ENCODE measurements around the gene RAB44.
A peak's percentile ranks its signal among the peaks of the same experiment; 100 is the strongest.
"Not testable (repeated sequence)": the region's sequence is repeated elsewhere in the genome, so short reads cannot be mapped to it uniquely, and the experiment has no call there.

The RAB44 gene

GRCh38 chr6:36706339-36706738 is 8.7 kb downstream of the RAB44 start:
- no peak for DNase-seq (ENCODE audit: low read depth in 1 of 2, low spot score in 1 of 2)

DNA sequence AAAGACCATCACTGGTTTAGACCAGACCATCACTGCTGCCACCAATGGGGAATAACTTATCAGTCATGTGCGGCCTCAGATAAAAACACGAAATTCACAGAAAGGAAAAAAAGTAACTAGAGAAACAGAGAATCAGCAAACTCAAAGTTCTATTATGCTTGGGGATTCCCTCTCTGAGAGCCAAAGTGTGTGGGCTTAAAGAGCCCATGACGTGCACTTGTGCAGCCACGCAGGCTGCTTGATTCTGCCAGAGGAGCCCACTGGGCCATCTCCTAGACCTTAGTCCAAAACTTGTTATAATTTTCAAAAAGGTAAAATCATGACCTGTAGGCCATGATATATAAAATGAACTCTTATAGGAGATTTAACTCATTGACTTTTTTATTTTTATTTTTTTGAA is 15.2 kb downstream of the RAB44 start:
- DNase-seq (ENCODE audit: low read depth in 1 of 2, low spot score in 1 of 2): no peak

- no peak for DNase-seq (ENCODE audit: low read depth in 1 of 2, low spot score in 1 of 2)
These were observed 16.2 kb downstream of the RAB44 start for GRCh38 chr6:36713846-36714245.

GRCh38 chr6:36714511-36714910 is 16.9 kb downstream of the RAB44 start:
- no peak for DNase-seq (ENCODE audit: low read depth in 1 of 2, low spot score in 1 of 2)

- no peak for DNase-seq (ENCODE audit: low read depth in 1 of 2, low spot score in 1 of 2)
These were observed 17.8 kb downstream of the RAB44 start for GRCh38 chr6:36715469-36715868.

- no peak for DNase-seq (ENCODE audit: low read depth in 1 of 2, low spot score in 1 of 2)
These were observed 19.0 kb downstream of the RAB44 start for GRCh38 chr6:36716476-36717093.

GRCh38 chr6:36717231-36717825 is 19.7 kb downstream of the RAB44 start:
- no peak for DNase-seq (ENCODE audit: low read depth in 1 of 2, low spot score in 1 of 2)

GRCh38 chr6:36717871-36718540 is 20.4 kb downstream of the RAB44 start:
- DNase-seq (ENCODE audit: low read depth in 1 of 2, low spot score in 1 of 2): no peak

- DNase-seq (ENCODE audit: low read depth in 1 of 2, low spot score in 1 of 2): no peak
These were observed 20.9 kb downstream of the RAB44 start for GRCh38 chr6:36718560-36718959.

- no peak for DNase-seq (ENCODE audit: low read depth in 1 of 2, low spot score in 1 of 2)
These were observed 21.5 kb downstream of the RAB44 start for GRCh38 chr6:36719126-36719525.

DNA sequence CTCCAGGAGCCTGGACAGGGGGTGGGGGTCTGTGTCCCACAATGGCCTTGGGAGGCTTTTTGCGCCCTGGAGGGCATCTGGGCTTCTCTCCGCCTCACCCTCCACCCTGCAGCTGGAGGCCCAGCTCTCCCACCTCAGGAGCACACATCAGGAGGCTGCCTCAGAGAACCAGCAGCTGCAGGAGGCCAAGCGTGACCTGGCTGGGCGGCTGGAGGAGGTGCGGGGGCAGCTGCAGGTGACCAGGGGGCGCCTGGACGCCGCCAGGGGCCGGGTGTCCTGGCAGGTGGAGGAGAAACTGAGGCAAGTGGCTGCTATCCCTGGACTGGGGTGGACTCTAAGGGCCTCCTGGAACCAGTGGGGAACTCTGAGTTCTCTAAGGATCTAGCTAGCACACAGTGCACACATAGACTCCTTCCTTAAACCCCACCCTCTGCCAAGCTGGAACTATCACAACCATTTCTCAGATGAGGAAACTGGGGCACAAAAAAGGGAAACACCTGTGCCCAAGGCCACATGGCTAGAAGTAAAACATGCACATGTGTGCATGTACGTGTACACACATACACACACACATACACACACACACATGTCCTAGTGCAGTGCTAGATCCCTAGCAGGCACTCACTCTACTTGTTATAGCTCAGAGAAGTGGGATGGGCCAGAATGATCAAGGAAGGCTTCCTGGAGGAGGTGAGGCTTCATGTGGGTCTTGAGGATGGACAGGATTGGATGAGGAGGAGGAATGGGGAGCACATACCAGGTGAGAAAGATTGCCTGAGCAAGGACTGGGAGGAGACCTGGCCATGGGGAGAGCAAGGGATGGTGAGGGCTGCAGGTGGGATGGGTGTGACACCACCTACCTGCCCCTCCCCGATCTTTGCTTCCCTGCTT is 22.9 kb downstream of the RAB44 start:
- DNase-seq (ENCODE audit: low read depth in 1 of 2, low spot score in 1 of 2): no peak

DNA sequence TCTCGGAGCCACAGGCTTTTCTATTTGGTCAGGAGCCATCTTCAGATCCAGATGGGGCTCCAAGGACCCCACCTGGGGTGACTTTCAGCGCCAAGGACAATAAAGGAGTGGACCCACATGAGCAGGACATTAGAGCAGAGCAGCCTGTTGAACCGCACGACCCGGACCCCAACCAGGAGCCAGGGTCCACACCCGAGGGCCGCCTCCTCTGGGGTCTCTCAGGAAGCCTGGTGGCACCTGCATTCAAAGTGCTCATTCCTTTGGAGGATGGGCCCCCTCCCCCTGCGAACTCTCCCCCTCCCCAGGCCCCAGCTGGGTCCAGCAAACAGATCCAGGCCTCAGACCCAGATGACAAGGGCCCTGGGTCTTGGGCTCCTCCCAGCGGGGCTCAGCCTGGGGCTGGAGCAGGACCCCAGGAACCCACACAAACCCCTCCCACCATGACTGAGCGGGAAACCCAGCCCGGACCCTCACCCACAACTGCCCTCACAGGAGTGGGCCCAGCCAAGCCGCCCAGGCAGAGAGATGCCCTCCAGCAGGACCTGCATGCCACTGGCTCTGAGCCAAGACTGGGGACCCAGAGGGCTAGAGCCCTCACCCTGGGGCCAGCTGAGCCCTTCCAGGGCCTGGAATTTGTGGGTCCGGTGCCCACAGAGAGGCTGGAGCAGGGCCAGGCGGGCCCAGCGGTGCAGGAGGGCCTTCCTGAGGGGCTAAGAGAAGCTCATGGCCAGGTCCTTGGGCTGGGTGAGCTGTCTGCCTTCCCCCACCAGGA is 23.9 kb downstream of the RAB44 start:
- DNase-seq (ENCODE audit: low read depth in 1 of 2, low spot score in 1 of 2): no peak

DNA sequence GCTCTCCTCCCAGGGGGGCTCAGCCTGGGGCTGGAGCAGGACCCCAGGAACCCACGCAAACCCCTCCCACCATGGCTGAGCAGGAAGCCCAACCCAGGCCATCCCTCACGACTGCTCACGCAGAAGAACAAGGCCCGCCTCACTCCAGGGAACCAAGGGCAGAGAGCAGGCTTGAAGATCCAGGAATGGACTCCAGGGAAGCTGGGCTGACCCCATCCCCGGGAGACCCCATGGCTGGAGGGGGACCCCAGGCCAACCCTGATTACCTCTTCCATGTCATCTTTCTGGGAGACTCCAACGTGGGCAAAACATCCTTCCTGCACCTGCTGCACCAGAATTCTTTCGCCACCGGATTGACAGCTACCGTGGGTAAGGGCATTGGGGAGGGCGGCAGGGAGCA is 24.7 kb downstream of the RAB44 start:
- no peak for DNase-seq (ENCODE audit: low read depth in 1 of 2, low spot score in 1 of 2)

GRCh38 chr6:36722879-36723278 is 25.3 kb downstream of the RAB44 start:
- DNase-seq (ENCODE audit: low read depth in 1 of 2, low spot score in 1 of 2): no peak

DNA sequence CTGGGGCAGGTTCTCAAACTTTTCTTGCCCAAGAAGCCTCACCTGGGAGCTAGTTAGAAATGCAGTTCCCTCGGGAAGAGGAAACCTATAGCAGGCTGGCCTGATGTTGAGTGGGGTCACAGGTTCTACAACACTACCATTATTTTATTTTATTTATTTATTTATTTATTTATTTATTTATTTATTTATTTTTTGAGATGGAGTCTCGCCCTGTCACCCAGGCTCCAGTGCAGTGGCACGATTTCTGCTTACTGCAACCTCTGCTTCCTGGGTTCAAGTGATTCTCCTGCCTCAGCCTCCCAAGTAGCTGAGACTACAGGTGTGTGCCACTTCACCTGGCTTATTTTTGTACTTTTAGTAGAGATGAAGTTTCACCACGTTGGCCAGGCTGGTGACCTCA is 26.4 kb downstream of the RAB44 start:
- DNase-seq (ENCODE audit: low read depth in 1 of 2, low spot score in 1 of 2): not testable (repeated sequence)

- DNase-seq (ENCODE audit: low read depth in 1 of 2, low spot score in 1 of 2): peak in 1 of 2 donors; percentile 43
These were observed 27.1 kb downstream of the RAB44 start for GRCh38 chr6:36724514-36725390.

- DNase-seq (ENCODE audit: low read depth in 1 of 2, low spot score in 1 of 2): no peak
These were observed 28.0 kb downstream of the RAB44 start for GRCh38 chr6:36725581-36725980.

- no peak for DNase-seq (ENCODE audit: low read depth in 1 of 2, low spot score in 1 of 2)
These were observed 29.9 kb downstream of the RAB44 start for GRCh38 chr6:36727505-36728021.

- no peak for DNase-seq (ENCODE audit: low read depth in 1 of 2, low spot score in 1 of 2)
These were observed 30.9 kb downstream of the RAB44 start for GRCh38 chr6:36728289-36729160.

Measured in activated CD4-positive, alpha-beta T cell treated with anti-CD3 and anti-CD28 coated beads, Interleukin-2, amount 50 U/mL, for 24 hours (primary cell).